Measurements from ENCODE around the gene ZIC4.

- TF ChIP-seq CTCF (IDR thresholded peaks at IDR 0.05; ENCODE audit: low read depth, low read length) (no peak; the same call in 1 of the 2 replicates), EZH2phosphoT487 (IDR thresholded peaks at IDR 0.05; ENCODE audit: low read depth) (no peak)
Measured at GRCh38 chr3:147415874-147416273, 9.5 kb upstream of the ZIC4 start.

Data from OCI-LY3 (cell line).